Measurements from ENCODE around the gene B3GAT2. TPM values are rescaled to one million over a fixed set of nuclear protein-coding genes. Genes with fewer than 3 reads are reported as not detected.
"Not testable (repeated sequence)": the region's sequence is repeated elsewhere in the genome, so short reads cannot be mapped to it uniquely, and the experiment has no call there.

Gene B3GAT2
- total and polyA plus RNA-seq, 2 donors (not counting 1 experiment from before 2014, with no cell fraction given), result not detected

DNA sequence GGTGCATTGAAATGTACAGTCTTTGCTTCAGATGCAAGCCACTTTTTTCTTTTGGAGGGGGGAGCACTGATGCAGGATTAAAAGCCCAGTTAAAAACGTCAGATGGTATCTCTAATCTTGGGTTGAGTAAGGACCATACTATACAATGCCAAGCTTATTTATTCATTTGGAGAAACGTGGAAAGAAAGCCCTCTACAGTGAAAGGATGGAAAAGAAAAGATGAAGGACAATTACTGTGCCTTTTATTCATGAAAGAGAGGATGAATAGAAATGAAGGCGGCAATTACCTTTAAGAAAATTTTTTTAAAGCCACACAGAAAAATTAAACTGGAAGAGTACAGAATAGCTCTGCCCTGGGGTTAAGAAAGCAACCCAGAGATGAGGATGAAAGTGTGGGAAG, 2.7 kb downstream of the B3GAT2 start:
- H3K79me2 ChIP-seq (ENCODE audit: control insufficient read depth, insufficient read depth, low read length), result no peaks in the 10 kb centered on the region
- ChIA-PET CTCF (interaction anchor here (0.9 kb wide), 1 partner anchor 247 kb away, joined by 4 read pairs; no protein-coding TSS in a partner anchor), POLR2A (no interaction called here)
- DNase-seq, result no peak
- intact Hi-C loops (cut with micrococcal nuclease), result loop anchor here (10.0 kb wide), 1 partner anchor 391 kb away; no protein-coding TSS in a partner anchor
- H3K4me1 Mint-ChIP-seq, result peaks cover 26% of the 10 kb centered on the region
- peaks cover 0 to 41% (median 19%) of the 10 kb centered on the region in 4 experiments for H3K27me3 ChIP-seq (replicated peaks in 1 of 4; ENCODE audit: control extremely low read depth in 1 of 4, control insufficient read depth in 3 of 4, insufficient read depth in 4 of 4, low read length in 3 of 4)
- H3K9me3 Mint-ChIP-seq (ENCODE audit: insufficient read depth), result no peaks in the 10 kb centered on the region
- no peaks in the 10 kb centered on the region for H3K36me3 ChIP-seq (replicated peaks in 1 of 2; ENCODE audit: control extremely low read depth in 1 of 2, control insufficient read depth in 1 of 2, extremely low read depth in 1 of 2, insufficient read depth in 2 of 2, low read length in 1 of 2)
- H3K4me3 ChIP-seq (ENCODE audit: control extremely low read depth in 1 of 5, extremely low read depth in 1 of 5, insufficient read depth in 1 of 5, low read depth in 2 of 5, low read length in 4 of 5), result no peak overlapping the region
- peak overlapping the region; percentile 28 for H3K4me3 Mint-ChIP-seq
- no CpG with 5 or more reads among the region's 3 CpGs for WGBS (ENCODE audit: insufficient coverage)
- peaks cover 0 to 12% (median 0%) of the 10 kb centered on the region in 3 donors for H3K9me3 ChIP-seq (ENCODE audit: control extremely low read depth in 1 of 3, control insufficient read depth in 2 of 3, insufficient read depth in 1 of 3, low read length in 2 of 3)
- no peak overlapping the region for H3K9ac ChIP-seq (ENCODE audit: low read length)
- H3K4me1 ChIP-seq (ENCODE audit: control insufficient read depth in 2 of 2, insufficient read depth in 2 of 2, low read length in 2 of 2), result peaks cover 22 to 24% of the 10 kb centered on the region in 2 donors
- H3K27ac Mint-ChIP-seq, result no peak overlapping the region
- H3K27ac ChIP-seq (ENCODE audit: low read length in 2 of 2), result no peak overlapping the region
- H4K20me1 ChIP-seq (ENCODE audit: control insufficient read depth, insufficient read depth, low read length, poor library complexity, severe bottlenecking), result no peaks in the 10 kb centered on the region
- peaks cover 49% of the 10 kb centered on the region for H3K27me3 Mint-ChIP-seq
- H2AFZ ChIP-seq (ENCODE audit: insufficient read depth, low read depth, low read length, poor library complexity, severe bottlenecking), result no peak overlapping the region
- ATAC-seq (ENCODE audit: low read depth), result no peak
- TF ChIP-seq EZH2 (IDR thresholded peaks at IDR 0.05; ENCODE audit: borderline replicate concordance, insufficient read depth, low read depth, low read length, poor library complexity, severe bottlenecking), result no peak
- no peak for TF ChIP-seq CTCF (IDR thresholded peaks at IDR 0.05)
- no peak overlapping the region for H3K4me2 ChIP-seq (replicated peaks; ENCODE audit: low read depth, low read length, poor library complexity, severe bottlenecking)

GRCh38 chr6:70952608-70953165, 4.2 kb downstream of the B3GAT2 start:
- peaks cover 24% of the 10 kb centered on the region for H3K4me1 Mint-ChIP-seq
- H3K27me3 Mint-ChIP-seq, result peaks cover 41% of the 10 kb centered on the region
- ChIA-PET CTCF (no interaction called here), POLR2A (no interaction called here)
- intact Hi-C loops (cut with micrococcal nuclease), result loop anchor here (10.0 kb wide), 1 partner anchor 392 kb away; no protein-coding TSS in a partner anchor
- Histone ChIP-seq H3K36me3 (replicated peaks in 1 of 2; ENCODE audit: control extremely low read depth in 1 of 2, control insufficient read depth in 1 of 2, extremely low read depth in 1 of 2, insufficient read depth in 2 of 2, low read length in 1 of 2) (no peaks in the 10 kb centered on the region), H3K4me1 (ENCODE audit: control insufficient read depth in 2 of 2, insufficient read depth in 2 of 2, low read length in 2 of 2) (peaks cover 22 to 24% of the 10 kb centered on the region in 2 donors), H3K4me3 (ENCODE audit: control extremely low read depth in 1 of 5, extremely low read depth in 1 of 5, insufficient read depth in 1 of 5, low read depth in 2 of 5, low read length in 4 of 5) (no peak overlapping the region), H3K4me2 (replicated peaks; ENCODE audit: low read depth, low read length, poor library complexity, severe bottlenecking) (no peak overlapping the region), H3K79me2 (ENCODE audit: control insufficient read depth, insufficient read depth, low read length) (no peaks in the 10 kb centered on the region), H4K20me1 (ENCODE audit: control insufficient read depth, insufficient read depth, low read length, poor library complexity, severe bottlenecking) (no peaks in the 10 kb centered on the region), H3K27ac (ENCODE audit: low read length in 2 of 2) (no peak overlapping the region), H2AFZ (ENCODE audit: insufficient read depth, low read depth, low read length, poor library complexity, severe bottlenecking) (no peak overlapping the region), H3K27me3 (replicated peaks in 1 of 4; ENCODE audit: control extremely low read depth in 1 of 4, control insufficient read depth in 3 of 4, insufficient read depth in 4 of 4, low read length in 3 of 4) (peaks cover 0 to 35% (median 19%) of the 10 kb centered on the region in 4 experiments), H3K9me3 (ENCODE audit: control extremely low read depth in 1 of 3, control insufficient read depth in 2 of 3, insufficient read depth in 1 of 3, low read length in 2 of 3) (peaks cover 0 to 12% (median 0%) of the 10 kb centered on the region in 3 donors), H3K9ac (ENCODE audit: low read length) (no peak overlapping the region)
- TF ChIP-seq EZH2 (IDR thresholded peaks at IDR 0.05; ENCODE audit: borderline replicate concordance, insufficient read depth, low read depth, low read length, poor library complexity, severe bottlenecking) (no peak), CTCF (IDR thresholded peaks at IDR 0.05) (no peak)
- no peak for ATAC-seq (ENCODE audit: low read depth)
- 100% methylated on average over 2 of the region's 3 CpGs for WGBS (ENCODE audit: insufficient coverage)
- H3K4me3 Mint-ChIP-seq, result no peak overlapping the region
- H3K27ac Mint-ChIP-seq, result no peak overlapping the region
- DNase-seq, result no peak
- no peaks in the 10 kb centered on the region for H3K9me3 Mint-ChIP-seq (ENCODE audit: insufficient read depth)

- WGBS (ENCODE audit: insufficient coverage), result 98% methylated on average over 5 of the region's 10 CpGs
- CTCF ChIA-PET; H3K9me3 ChIP-seq (ENCODE audit: control extremely low read depth in 1 of 3, control insufficient read depth in 2 of 3, insufficient read depth in 1 of 3, low read length in 2 of 3); H2AFZ ChIP-seq (ENCODE audit: insufficient read depth, low read depth, low read length, poor library complexity, severe bottlenecking); H3K27ac Mint-ChIP-seq; H3K4me2 ChIP-seq (replicated peaks; ENCODE audit: low read depth, low read length, poor library complexity, severe bottlenecking); intact Hi-C loops (cut with micrococcal nuclease); H3K4me3 ChIP-seq (ENCODE audit: control extremely low read depth in 1 of 5, extremely low read depth in 1 of 5, insufficient read depth in 1 of 5, low read depth in 2 of 5, low read length in 4 of 5); H3K27me3 ChIP-seq (replicated peaks in 1 of 4; ENCODE audit: control extremely low read depth in 1 of 4, control insufficient read depth in 3 of 4, insufficient read depth in 4 of 4, low read length in 3 of 4); H3K9ac ChIP-seq (ENCODE audit: low read length); H3K36me3 ChIP-seq (replicated peaks in 1 of 2; ENCODE audit: control extremely low read depth in 1 of 2, control insufficient read depth in 1 of 2, extremely low read depth in 1 of 2, insufficient read depth in 2 of 2, low read length in 1 of 2); H3K27ac ChIP-seq (ENCODE audit: low read length in 2 of 2); H3K4me1 ChIP-seq (ENCODE audit: control insufficient read depth in 2 of 2, insufficient read depth in 2 of 2, low read length in 2 of 2); DNase-seq; H3K9me3 Mint-ChIP-seq (ENCODE audit: insufficient read depth); POLR2A ChIA-PET; H3K4me3 Mint-ChIP-seq; H3K79me2 ChIP-seq (ENCODE audit: control insufficient read depth, insufficient read depth, low read length); ATAC-seq (ENCODE audit: low read depth); H4K20me1 ChIP-seq (ENCODE audit: control insufficient read depth, insufficient read depth, low read length, poor library complexity, severe bottlenecking); H3K4me1 Mint-ChIP-seq: not testable (repeated sequence)
- H3K27me3 Mint-ChIP-seq, result peaks cover 19% of the 10 kb centered on the region
Measured at GRCh38 chr6:70944321-70944720, 12.5 kb downstream of the B3GAT2 start.

All from B cell (primary cell).